ENCODE results near the gene ACP4. TPM values are rescaled to one million over a fixed set of nuclear protein-coding genes. Genes with fewer than 3 reads are reported as not detected.
"Not testable (repeated sequence)": the region's sequence is repeated elsewhere in the genome, so short reads cannot be mapped to it uniquely, and the experiment has no call there.

ACP4 gene
- not detected for total RNA-seq

GRCh38 chr19:50790396-50790795 is at the start of gene ACP4:
ACP4 (plus strand) TSS chr19:50790415; CDS start chr19:50790415, 0 bp downstream.
- no peak for DNase-seq
- no peak within 1 kb of the TSS for H3K27ac ChIP-seq
- H3K9me3 ChIP-seq = no peaks in the 10 kb centered on the region
- intact Hi-C loops (cut with DNase I; ENCODE audit: low total_unique reads) = no loop called here
- no peaks in the 10 kb centered on the region for H3K27me3 ChIP-seq
- TF ChIP-seq POLR2A (IDR thresholded peaks at IDR 0.05) (no peak), CTCF (IDR thresholded peaks at IDR 0.05) (no peak)
- H3K4me1 ChIP-seq = no peaks in the 10 kb centered on the region
- no peaks in the 10 kb centered on the region for H3K36me3 ChIP-seq
- H3K4me3 ChIP-seq = no peak within 1 kb of the TSS

- no peak for DNase-seq
- H3K4me1 ChIP-seq = no peaks in the 10 kb centered on the region
- H3K27ac ChIP-seq = no peak overlapping the region
- TF ChIP-seq POLR2A (IDR thresholded peaks at IDR 0.05) = no peak
- no peak for TF ChIP-seq CTCF (IDR thresholded peaks at IDR 0.05)
- no peak overlapping the region for H3K4me3 ChIP-seq
- H3K36me3 ChIP-seq = no peaks in the 10 kb centered on the region
- H3K9me3 ChIP-seq = no peaks in the 10 kb centered on the region
- no peaks in the 10 kb centered on the region for H3K27me3 ChIP-seq
- intact Hi-C loops (cut with DNase I; ENCODE audit: low total_unique reads) = no loop called here
Observed at GRCh38 chr19:50741179-50741933, 48.9 kb upstream of the ACP4 start.

GRCh38 chr19:50743537-50743936 is 46.7 kb upstream of the ACP4 start:
- Histone ChIP-seq H3K27me3 (no peaks in the 10 kb centered on the region), H3K27ac (no peak overlapping the region), H3K4me3 (no peak overlapping the region), H3K36me3 (no peaks in the 10 kb centered on the region), H3K9me3 (no peaks in the 10 kb centered on the region), H3K4me1 (no peaks in the 10 kb centered on the region)
- TF ChIP-seq POLR2A (IDR thresholded peaks at IDR 0.05) = no peak
- no peak for TF ChIP-seq CTCF (IDR thresholded peaks at IDR 0.05)
- no peak for DNase-seq
- intact Hi-C loops (cut with DNase I; ENCODE audit: low total_unique reads) = no loop called here

GRCh38 chr19:50745221-50745620 is 45.0 kb upstream of the ACP4 start:
- intact Hi-C loops (cut with DNase I; ENCODE audit: low total_unique reads) = no loop called here
- Histone ChIP-seq H3K36me3 (no peaks in the 10 kb centered on the region), H3K27me3 (no peaks in the 10 kb centered on the region), H3K4me3 (no peak overlapping the region), H3K27ac (no peak overlapping the region), H3K9me3 (no peaks in the 10 kb centered on the region), H3K4me1 (no peaks in the 10 kb centered on the region)
- TF ChIP-seq CTCF (IDR thresholded peaks at IDR 0.05) (no peak), POLR2A (IDR thresholded peaks at IDR 0.05) (no peak)
- no peak for DNase-seq

GRCh38 chr19:50747141-50747540 is 43.1 kb upstream of the ACP4 start:
- H3K27ac ChIP-seq; H3K36me3 ChIP-seq; H3K4me3 ChIP-seq; H3K9me3 ChIP-seq; H3K4me1 ChIP-seq; intact Hi-C loops (cut with DNase I; ENCODE audit: low total_unique reads); H3K27me3 ChIP-seq; DNase-seq: not testable (repeated sequence)

Data from uterus (tissue), 4 donors.